GM12872 (cell line): ENCODE data around the gene PLXNA2.

Experiments used
- CTCF ChIP-seq: IDR thresholded peaks from 3 replicates; pipeline ENCODE4 v1.5.1; 2011; ENCODE audit warnings: low read depth, mild to moderate bottlenecking, low read length, moderate library complexity; ENCODE audit not compliant: insufficient read depth

The PLXNA2 gene

GRCh38 chr1:208058267-208058666 lies 185.9 kb downstream of the PLXNA2 start:
- TF ChIP-seq CTCF = no peak

- no peak for TF ChIP-seq CTCF
Measured at GRCh38 chr1:208057056-208057455, 187.1 kb downstream of the PLXNA2 start.

GRCh38 chr1:208055535-208055934 lies 188.6 kb downstream of the PLXNA2 start:
- no peak for TF ChIP-seq CTCF

- no peak for TF ChIP-seq CTCF
Measured at GRCh38 chr1:208054911-208055379, 189.2 kb downstream of the PLXNA2 start.

GRCh38 chr1:208054485-208054884 lies 189.7 kb downstream of the PLXNA2 start:
- no peak for TF ChIP-seq CTCF

- TF ChIP-seq CTCF = no peak
Measured at GRCh38 chr1:208053661-208054060, 190.5 kb downstream of the PLXNA2 start.

- TF ChIP-seq CTCF = no peak
Measured at GRCh38 chr1:208052926-208053407, 191.2 kb downstream of the PLXNA2 start.
